Sigmoid colon (tissue), 7 donors: ENCODE data around the gene HOXB5. TPM values are rescaled to one million over a fixed set of nuclear protein-coding genes. Genes with fewer than 3 reads are reported as not detected.

Source experiments
- DNase-seq: peaks from one replicate; pipeline ENCODE4 v3.0.0-alpha.2; 2019
- H3K27ac ChIP-seq, 4 donors: fragments of 200-600 bp; sonication (generic); one replicate each; pipeline ENCODE4 v1.5.1; 2016 to 2019; ENCODE audit warnings: mild to moderate bottlenecking in 1 of 4
- H3K27me3 ChIP-seq, 3 donors: fragments of 200-600 bp; sonication (generic); one replicate each; pipeline ENCODE4 v1.5.1; 2019; ENCODE audit warnings: mild to moderate bottlenecking in 1 of 3
- H3K36me3 ChIP-seq, 4 donors: fragments of 200-600 bp; sonication (generic); one replicate each; pipeline ENCODE4 v1.5.1; 2016 to 2019
- H3K4me1 ChIP-seq, 4 donors: fragments of 200-600 bp; sonication (generic); one replicate each; pipeline ENCODE4 v1.5.1; 2017 to 2019
- H3K4me3 ChIP-seq, 4 donors: fragments of 200-600 bp; sonication (generic); one replicate each; pipeline ENCODE4 v1.5.1; 2017 to 2019; ENCODE audit warnings: mild to moderate bottlenecking in 2 of 4, moderate library complexity in 1 of 4
- H3K9me3 ChIP-seq, 4 donors: fragments of 200-600 bp in 3 of 4; sonication (generic) in 3 of 4; one replicate each; pipeline versions ENCODE4 v1.5.1 to v1.6.1; 2013 to 2019
- CTCF ChIP-seq, 4 experiments: fragments of 450-650 bp in 3 of 4; fragments of 200-600 bp in 1 of 4; IDR thresholded peaks; one replicate each; pipeline ENCODE4 v1.5.1; 2016 to 2019; ENCODE audit warnings: antibody characterized with exemption in 4 of 4, mild to moderate bottlenecking in 3 of 4, moderate library complexity in 2 of 4
- EP300 ChIP-seq, 4 donors: sonication (generic); formaldehyde crosslinking; IDR thresholded peaks; one replicate each; pipeline ENCODE4 v1.6.1; 2017; ENCODE audit warnings: antibody characterized with exemption in 4 of 4
- POLR2A ChIP-seq, 2 donors: fragments of 450-650 bp; IDR thresholded peaks; one replicate each; pipeline ENCODE4 v1.6.1; 2016; ENCODE audit warnings: antibody characterized with exemption in 2 of 2, mild to moderate bottlenecking in 2 of 2, moderate library complexity in 2 of 2
- POLR2AphosphoS5 ChIP-seq, 4 donors: sonication (generic); formaldehyde crosslinking; IDR thresholded peaks; one replicate each; pipeline ENCODE4 v1.6.1; 2017; ENCODE audit warnings: antibody characterized with exemption in 4 of 4
- WGBS, 2 donors: extraction: QIAGEN DNeasy Blood & Tissue Kit; methylation state at CpG; one replicate each; pipeline ENCODE4 v1.1.7; 2013; 5-methylcytosine and 5-hydroxymethylcytosine counted together
- intact Hi-C: fragments of 100-400 bp; cut with DNase I; formaldehyde crosslinking; loops from one replicate; pipeline ENCODE4 v1.15.1; 2023
- polyA plus RNA-seq, 3 donors: library from polyadenylated mRNA; stranded (reverse); fragments of 200-250 nt; gene quantifications; one replicate each; pipeline ENCODE4 v1.2.3, GENCODE V29; 2013
- total RNA-seq, 4 donors: library from RNA; depleted of rRNA; stranded (reverse); fragments of >200 nt; gene quantifications; one replicate each; pipeline ENCODE4 v1.1.0, GENCODE V29; 2016
- donor health status: healthy with polysubstance abuse.
- donor health status: Bipolar disorder and iron deficiency.
- donor health status: healthy.

Gene HOXB5
- total and polyA plus RNA-seq, 7 donors: 1.5 to 13.9 (median 2.5) TPM

DNA sequence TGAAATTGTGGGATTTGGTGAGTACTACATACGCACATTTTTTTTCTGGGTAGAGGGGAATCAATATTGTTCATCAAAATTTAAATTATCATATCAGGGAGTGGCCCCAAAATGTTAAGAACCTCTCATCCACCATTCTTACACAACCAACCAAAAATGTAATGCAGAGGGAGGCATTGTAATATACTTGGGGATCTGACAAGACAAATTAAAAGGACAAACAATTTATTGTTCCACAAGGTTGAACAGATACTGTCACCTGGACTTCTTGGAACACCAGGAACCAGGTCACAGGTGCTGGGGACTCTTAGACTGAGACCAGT lies 47.2 kb upstream of the HOXB5 start:
- no peak overlapping the region for H3K27ac ChIP-seq
- TF ChIP-seq CTCF (IDR thresholded peaks at IDR 0.05) (no peak), POLR2A (IDR thresholded peaks at IDR 0.05) (no peak), EP300 (IDR thresholded peaks at IDR 0.05) (no peak), POLR2AphosphoS5 (IDR thresholded peaks at IDR 0.05) (no peak)
- WGBS, 2 donors: 49 to 70% methylated on average over 1 of the region's 1 CpG
- intact Hi-C loops: no loop called here
- no peak overlapping the region for H3K4me3 ChIP-seq
- peaks cover 49 to 100% (median 86%) of the 10 kb centered on the region in 3 donors for H3K27me3 ChIP-seq
- no peaks in the 10 kb centered on the region for H3K36me3 ChIP-seq
- DNase-seq: no peak
- peaks cover 0 to 9% (median 3%) of the 10 kb centered on the region in 4 donors for H3K4me1 ChIP-seq
- no peaks in the 10 kb centered on the region for H3K9me3 ChIP-seq

DNA sequence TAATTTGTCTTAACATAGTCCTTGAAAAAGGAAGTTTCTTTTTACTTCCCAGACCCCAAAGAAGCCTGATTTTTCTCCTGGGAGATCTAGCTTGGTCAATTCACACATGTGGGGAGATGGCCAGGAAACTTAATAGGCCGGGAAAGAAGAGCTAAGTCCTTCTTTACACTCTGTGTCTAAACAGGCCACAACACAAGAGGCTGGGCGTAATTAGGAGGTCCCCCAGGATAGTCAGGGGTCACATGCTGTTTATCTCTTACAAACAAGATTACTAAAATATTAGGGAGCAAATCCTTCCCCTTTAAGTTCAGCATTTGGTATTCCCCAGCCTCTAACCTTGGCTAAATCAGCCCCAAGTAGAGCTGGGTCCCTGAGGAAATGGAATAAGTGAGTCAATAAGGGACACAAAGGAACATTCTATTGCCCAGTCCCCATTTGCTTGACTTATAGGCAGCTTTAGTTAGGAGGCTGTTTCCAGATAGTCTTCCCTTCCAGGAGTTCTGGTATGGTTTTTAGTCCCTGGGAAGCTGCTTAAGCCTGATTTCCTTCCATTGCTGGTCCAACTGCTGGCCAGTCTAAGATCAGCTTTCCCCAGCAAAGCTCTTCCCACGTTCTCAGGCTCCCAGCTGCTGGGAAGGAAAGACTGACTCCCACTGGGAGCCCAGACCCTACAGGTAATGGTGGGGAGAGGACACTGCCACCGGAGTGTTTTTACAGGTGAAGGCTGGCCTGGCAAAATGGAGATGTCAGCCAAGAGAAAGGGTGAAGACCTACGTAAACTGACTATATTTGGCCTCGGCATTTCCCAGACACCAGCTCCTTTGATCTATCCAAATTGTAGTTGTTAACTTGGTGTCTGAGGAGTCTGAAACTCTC lies 46.6 kb upstream of the HOXB5 start:
- 43 to 66% methylated on average over 6 of the region's 6 CpGs for WGBS, 2 donors
- H3K4me3 ChIP-seq: no peak overlapping the region
- H3K36me3 ChIP-seq: no peaks in the 10 kb centered on the region
- peaks cover 0 to 9% (median 3%) of the 10 kb centered on the region in 4 donors for H3K4me1 ChIP-seq
- H3K27me3 ChIP-seq: peaks cover 50 to 100% (median 86%) of the 10 kb centered on the region in 3 donors
- no peaks in the 10 kb centered on the region for H3K9me3 ChIP-seq
- intact Hi-C loops: no loop called here
- peak; percentile 30 for DNase-seq
- no peak overlapping the region for H3K27ac ChIP-seq
- TF ChIP-seq POLR2AphosphoS5 (IDR thresholded peaks at IDR 0.05) (no peak), POLR2A (IDR thresholded peaks at IDR 0.05) (no peak), CTCF (IDR thresholded peaks at IDR 0.05) (no peak), EP300 (IDR thresholded peaks at IDR 0.05) (no peak)

GRCh38 chr17:48639136-48639535 lies 45.6 kb upstream of the HOXB5 start:
- Histone ChIP-seq H3K9me3 (no peaks in the 10 kb centered on the region), H3K4me3 (no peak overlapping the region), H3K36me3 (no peaks in the 10 kb centered on the region), H3K27ac (no peak overlapping the region), H3K27me3 (peaks cover 48 to 100% (median 86%) of the 10 kb centered on the region in 3 donors), H3K4me1 (peaks cover 0 to 10% (median 3%) of the 10 kb centered on the region in 4 donors)
- DNase-seq: peak; percentile 39
- TF ChIP-seq EP300 (IDR thresholded peaks at IDR 0.05): no peak
- TF ChIP-seq POLR2A (IDR thresholded peaks at IDR 0.05): peak in 1 of 2 donors; percentile 54
- WGBS, 2 donors: 13 to 52% methylated on average over 5 of the region's 5 CpGs
- intact Hi-C loops: no loop called here

GRCh38 chr17:48637323-48638260 lies 44.0 kb upstream of the HOXB5 start:
- Histone ChIP-seq H3K27ac (no peak overlapping the region), H3K4me3 (no peak overlapping the region), H3K36me3 (no peaks in the 10 kb centered on the region), H3K27me3 (peaks cover 55 to 100% (median 86%) of the 10 kb centered on the region in 3 donors), H3K9me3 (no peaks in the 10 kb centered on the region), H3K4me1 (peaks cover 0 to 19% (median 7%) of the 10 kb centered on the region in 4 donors)
- intact Hi-C loops: no loop called here
- TF ChIP-seq EP300 (IDR thresholded peaks at IDR 0.05) (no peak), CTCF (IDR thresholded peaks at IDR 0.05) (no peak), POLR2AphosphoS5 (IDR thresholded peaks at IDR 0.05) (no peak), POLR2A (IDR thresholded peaks at IDR 0.05) (no peak)
- 25 to 61% methylated on average over 18 of the region's 18 CpGs for WGBS, 2 donors
- peak; percentile 38 for DNase-seq
